Stomach (tissue), 9 donors: ENCODE results near the gene EPHA6. TPM values are rescaled to one million over a fixed set of nuclear protein-coding genes. Genes with fewer than 3 reads are reported as not detected.
A peak's percentile ranks its signal among the peaks of the same experiment; 100 is the strongest.

Experiments used
- DNase-seq, 2 donors: peaks; one replicate each; pipeline versions ENCODE4 v3.0.0 to v3.0.0-alpha.2; 2013 to 2019
- H3K27ac ChIP-seq, 5 donors: fragments of 200-600 bp in 4 of 5; sonication (generic) in 4 of 5; one replicate each; pipeline ENCODE4 v1.5.1; 2013 to 2019; ENCODE audit warnings: mild to moderate bottlenecking in 1 of 5, moderate library complexity in 1 of 5
- H3K27me3 ChIP-seq, 3 donors: fragments of 200-600 bp; sonication (generic); one replicate each; pipeline ENCODE4 v1.5.1; 2017 to 2019; ENCODE audit warnings: mixed run types in 1 of 3
- H3K36me3 ChIP-seq, 4 donors: fragments of 200-600 bp; sonication (generic); 1 replicate in 3 of 4; 2 replicates in 1 of 4; pipeline ENCODE4 v1.5.1; 2016 to 2019
- H3K4me1 ChIP-seq, 4 donors: fragments of 200-600 bp; sonication (generic); one replicate each; pipeline ENCODE4 v1.5.1; 2016 to 2019
- H3K4me3 ChIP-seq, 4 donors: fragments of 200-600 bp; sonication (generic) in 3 of 4; one replicate each; pipeline ENCODE4 v1.5.1; 2016 to 2019; ENCODE audit warnings: mild to moderate bottlenecking in 1 of 4
- H3K9me3 ChIP-seq, 4 donors: fragments of 200-600 bp; sonication (generic); one replicate each; pipeline ENCODE4 v1.5.1; 2016 to 2019
- CTCF ChIP-seq, 7 experiments: fragments of 450-650 bp in 4 of 7; fragments of 200-600 bp in 3 of 7; sonication (generic) in 3 of 7; IDR thresholded peaks; one replicate each; pipeline ENCODE4 v1.5.1; 2016 to 2019; ENCODE audit warnings: antibody characterized with exemption in 7 of 7, control low read depth in 2 of 7, mild to moderate bottlenecking in 1 of 7
- EP300 ChIP-seq: sonication (generic); formaldehyde crosslinking; IDR thresholded peaks from one replicate; pipeline ENCODE4 v1.6.1; 2017; ENCODE audit warnings: antibody characterized with exemption
- POLR2A ChIP-seq, 4 donors: fragments of 450-650 bp; IDR thresholded peaks; one replicate each; pipeline ENCODE4 v1.6.1; 2016; ENCODE audit warnings: antibody characterized with exemption in 4 of 4, control low read depth in 2 of 4, mild to moderate bottlenecking in 1 of 4, moderate library complexity in 1 of 4
- POLR2AphosphoS5 ChIP-seq, 3 donors: sonication (generic); formaldehyde crosslinking; IDR thresholded peaks; one replicate each; pipeline ENCODE4 v1.6.1; 2016; ENCODE audit warnings: antibody characterized with exemption in 3 of 3
- WGBS, 5 donors: extraction: QIAGEN DNeasy Blood & Tissue Kit in 3 of 5; methylation state at CpG; one replicate each; pipeline versions ENCODE4 v1.1.5 to v1.1.7; 2013 to 2018; 5-methylcytosine and 5-hydroxymethylcytosine counted together
- intact Hi-C: fragments of 100-400 bp; cut with DNase I; formaldehyde crosslinking; loops from one replicate; pipeline ENCODE4 v1.15.1; 2023; ENCODE audit warnings: low total_unique reads
- polyA plus RNA-seq, 3 donors: library from polyadenylated mRNA; stranded (reverse); fragments of 200-250 nt; gene quantifications; one replicate each; pipeline ENCODE4 v1.2.3, GENCODE V29; 2013
- total RNA-seq, 5 donors: library from RNA; depleted of rRNA; stranded (reverse); fragments of >200 nt; gene quantifications; one replicate each; pipeline versions ENCODE4 v1.1.0 to v1.2.3, GENCODE V29; 2014 to 2016
- donor health status: healthy with polysubstance abuse.
- donor health status: Bipolar disorder and iron deficiency.
- donor health status: healthy.

EPHA6 gene
- total and polyA plus RNA-seq, 8 donors = 0.18 to 179 (median 14.7) TPM; not detected in 4

GRCh38 chr3:97764407-97765238 is 950.2 kb downstream of the EPHA6 start, which contains the start of gene ARL6:
TSS of gene ARL6 (plus strand) at chr3:97764758. CDS start at chr3:97768108, 3,350 bp downstream.
- intact Hi-C loops = no loop called here
- peak within 1 kb of the TSS; percentile 66 to 85 (median 83) for H3K27ac ChIP-seq
- DNase-seq = peak; percentile 80 to 95

DNA sequence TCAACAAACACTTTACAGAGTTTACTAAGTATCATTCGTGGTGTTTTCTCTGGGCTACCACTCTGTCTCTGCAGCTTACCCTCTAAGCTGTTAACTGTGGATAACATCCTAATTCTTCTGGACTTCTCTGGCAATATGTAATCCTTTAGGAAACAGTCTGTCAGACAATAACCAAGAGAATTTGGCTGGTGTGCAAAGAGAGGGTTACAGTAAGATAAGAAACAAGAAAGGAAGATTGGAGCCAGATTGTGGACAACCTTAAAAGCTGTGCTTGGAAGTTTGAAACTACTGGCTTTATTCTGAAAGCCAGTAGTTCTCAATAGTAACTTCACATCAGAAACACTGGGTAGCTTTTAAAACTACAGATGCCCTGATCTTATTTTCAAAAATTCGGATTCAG is 950.9 kb downstream of the EPHA6 start:
- Histone ChIP-seq H3K27ac (no peak overlapping the region), H3K4me1 (peaks cover 8 to 37% (median 21%) of the 10 kb centered on the region in 4 donors), H3K27me3 (no peaks in the 10 kb centered on the region), H3K9me3 (no peaks in the 10 kb centered on the region), H3K4me3 (peak overlapping the region; percentile 71 to 84 (median 76)), H3K36me3 (peaks cover 0 to 8% (median 4%) of the 10 kb centered on the region in 4 donors)
- no peak for TF ChIP-seq POLR2AphosphoS5 (IDR thresholded peaks at IDR 0.05)
- no peak for TF ChIP-seq EP300
- TF ChIP-seq POLR2A (IDR thresholded peaks at IDR 0.05) = no peak
- no peak for TF ChIP-seq CTCF (IDR thresholded peaks at IDR 0.05)
- DNase-seq = peak in 1 of 2 donors; percentile 1
- WGBS, 5 donors = 7 to 26% (median 19%) methylated on average over 2 of the region's 2 CpGs
- intact Hi-C loops = no loop called here

More at GRCh38 chr3:97764407-97765238, 950.2 kb downstream of the EPHA6 start, which contains the start of gene ARL6:
- H3K27me3 ChIP-seq = no peaks in the 10 kb centered on the region
- TF ChIP-seq POLR2AphosphoS5 (IDR thresholded peaks at IDR 0.05) = peak; percentile 26 to 76 (median 50)
- peak in 1 of 7 experiments; percentile 5 for TF ChIP-seq CTCF (IDR thresholded peaks at IDR 0.05)
- TF ChIP-seq EP300 = no peak
- H3K4me1 ChIP-seq = peaks cover 8 to 37% (median 21%) of the 10 kb centered on the region in 4 donors
- H3K36me3 ChIP-seq = peaks cover 0 to 3% (median under 1%) of the 10 kb centered on the region in 4 donors
- peak within 1 kb of the TSS; percentile 71 to 84 (median 76) for H3K4me3 ChIP-seq
- H3K9me3 ChIP-seq = no peaks in the 10 kb centered on the region
- 0 to 1% (median 0%) methylated on average over 25 to 46 of the region's 46 CpGs for WGBS, 5 donors

- H3K36me3 ChIP-seq = peaks cover 0 to 22% (median 10%) of the 10 kb centered on the region in 4 donors
- H3K9me3 ChIP-seq = no peaks in the 10 kb centered on the region
- H3K4me1 ChIP-seq = peaks cover 0 to 4% (median under 1%) of the 10 kb centered on the region in 4 donors
- H3K27me3 ChIP-seq = no peaks in the 10 kb centered on the region
- H3K4me3 ChIP-seq = no peak overlapping the region
- H3K27ac ChIP-seq = no peak overlapping the region
- intact Hi-C loops = no loop called here
- 89 to 97% (median 96%) methylated on average over 3 of the region's 3 CpGs for WGBS, 5 donors
- DNase-seq = no peak
- no peak for TF ChIP-seq CTCF (IDR thresholded peaks at IDR 0.05)
- TF ChIP-seq POLR2A (IDR thresholded peaks at IDR 0.05) = no peak
- TF ChIP-seq POLR2AphosphoS5 (IDR thresholded peaks at IDR 0.05) = no peak
- TF ChIP-seq EP300 = no peak
Measured at GRCh38 chr3:97772926-97773325, 958.5 kb downstream of the EPHA6 start.

DNA sequence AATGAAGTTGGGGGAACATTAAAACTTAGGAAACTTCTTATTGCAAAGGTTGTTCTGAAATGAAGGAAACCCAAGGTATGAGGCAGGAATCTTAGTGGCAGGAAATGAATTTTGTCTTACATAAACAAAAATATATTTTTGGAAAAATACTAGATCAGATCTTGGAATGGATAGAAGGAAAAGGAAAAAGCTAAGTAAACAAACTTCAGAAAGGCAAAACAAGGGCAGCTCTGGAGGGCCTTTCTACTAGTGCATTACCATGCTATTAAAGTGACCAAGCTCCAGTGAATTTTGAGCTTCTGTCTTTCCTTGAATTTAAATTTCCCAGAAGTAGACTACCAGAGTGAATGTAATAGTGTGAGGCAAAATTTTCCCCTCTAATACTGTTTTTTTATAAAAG is 963.8 kb downstream of the EPHA6 start:
- Histone ChIP-seq H3K27ac (peak overlapping the region in 1 of 5 donors; percentile 31), H3K4me1 (peaks cover 0 to 10% (median 4%) of the 10 kb centered on the region in 4 donors), H3K9me3 (no peaks in the 10 kb centered on the region), H3K4me3 (no peak overlapping the region), H3K27me3 (no peaks in the 10 kb centered on the region), H3K36me3 (peaks cover 0 to 12% (median under 1%) of the 10 kb centered on the region in 4 donors)
- TF ChIP-seq POLR2A (IDR thresholded peaks at IDR 0.05) (no peak), CTCF (IDR thresholded peaks at IDR 0.05) (no peak), EP300 (no peak), POLR2AphosphoS5 (IDR thresholded peaks at IDR 0.05) (no peak)
- intact Hi-C loops = no loop called here
- no peak for DNase-seq
